ENCODE measurements around the gene HIVEP2. TPM values are rescaled to one million over a fixed set of nuclear protein-coding genes. Genes with fewer than 3 reads are reported as not detected.

HIVEP2 gene
- total and polyA plus RNA-seq, 2 of the 4 experiments (the other 2 are of a cell fraction), result 4.3 to 11.3 TPM

GRCh38 chr6:142796571-142796970 is 148.4 kb downstream of the HIVEP2 start:
- H2AK9ac ChIP-seq (replicated peaks; ENCODE audit: low read depth, low read length, poor library complexity), result no peak overlapping the region
- no peak overlapping the region for H3K56ac ChIP-seq (ENCODE audit: extremely low read depth, insufficient read depth, low read length)
- H4K20me1 ChIP-seq (ENCODE audit: insufficient read depth, low read length), result no peaks in the 10 kb centered on the region; the same call in 1 of the 2 replicates
- no peak overlapping the region for H3K4me2 ChIP-seq (ENCODE audit: low read depth, low read length)
- H3K23ac ChIP-seq (ENCODE audit: low read depth, low read length), result no peak overlapping the region
- H4K91ac ChIP-seq (ENCODE audit: insufficient read depth, low read depth, low read length), result no peak overlapping the region
- no peaks in the 10 kb centered on the region for H3K27me3 ChIP-seq (ENCODE audit: control insufficient read depth, insufficient read depth, low read length)
- intact Hi-C loops (cut with micrococcal nuclease) (no loop called here), in situ Hi-C loops (cut with MboI; ENCODE audit: low sequenced_read_pairs) (no loop called here), dilution Hi-C loops (cut with HindIII; ENCODE audit: low sequenced_read_pairs, unreplicated experiment) (no loop called here)
- H3K4me3 ChIP-seq (ENCODE audit: insufficient read depth, low read depth, low read length), result no peak overlapping the region
- no TSS peak for BruUV-seq (replicated peaks)
- H2BK5ac ChIP-seq (ENCODE audit: low read depth, low read length, poor library complexity, severe bottlenecking), result peak overlapping the region; percentile 5
- no peak overlapping the region for H3K14ac ChIP-seq (replicated peaks; ENCODE audit: low read depth, low read length)
- no peak overlapping the region for H3K9ac ChIP-seq (ENCODE audit: low read depth, low read length)
- H2AK5ac ChIP-seq (ENCODE audit: low read depth, low read length), result no peak overlapping the region
- H4K5ac ChIP-seq (ENCODE audit: low read depth, low read length), result no peak overlapping the region
- H3K9me3 ChIP-seq (ENCODE audit: control insufficient read depth, insufficient read depth, low read length), result no peaks in the 10 kb centered on the region
- no peak overlapping the region for H2BK20ac ChIP-seq (ENCODE audit: low read depth, low read length)
- ChIA-PET POLR2A (ENCODE audit: unreplicated experiment) (no interaction called here), CTCF (no interaction called here)
- H3K27ac ChIP-seq (ENCODE audit: insufficient read depth, low read length), result no peak overlapping the region
- no peak overlapping the region; a peak in 1 of 4 replicates for H4K8ac ChIP-seq (ENCODE audit: low read depth in 2 of 2, low read length in 2 of 2)
- no peak for ATAC-seq (ENCODE audit: low read depth)
- H2BK120ac ChIP-seq (ENCODE audit: low read depth, low read length), result no peak overlapping the region
- DNase-seq, result peak; percentile 40
- H3K4me1 ChIP-seq (ENCODE audit: control insufficient read depth, insufficient read depth, low read length), result peaks cover 3% of the 10 kb centered on the region; the same call in 1 of the 2 replicates
- H3K36me3 ChIP-seq (ENCODE audit: control insufficient read depth, insufficient read depth, low read length), result no peaks in the 10 kb centered on the region
- no peak overlapping the region for H3K4ac ChIP-seq (ENCODE audit: low read depth, low read length)
- no peak overlapping the region for H2AFZ ChIP-seq (replicated peaks; ENCODE audit: low read length, poor library complexity)
- H2BK15ac ChIP-seq (ENCODE audit: low read depth, low read length), result no peak overlapping the region
- H3K18ac ChIP-seq (ENCODE audit: low read depth, low read length), result no peak overlapping the region
- TF ChIP-seq BHLHE40 (IDR thresholded peaks at IDR 0.05; ENCODE audit: low read depth, low read length) (no peak), CEBPB (IDR thresholded peaks at IDR 0.05; ENCODE audit: low read depth, low read length) (peak; percentile 66; the same call in 1 of the 2 replicates), SMC3 (IDR thresholded peaks at IDR 0.05; ENCODE audit: low read depth, low read length) (no peak), MAZ (IDR thresholded peaks at IDR 0.05; ENCODE audit: borderline replicate concordance, low read depth, low read length) (no peak), POLR2A (IDR thresholded peaks at IDR 0.05; ENCODE audit: low read depth, low read length) (no peak)
- 100% methylated on average over 1 of the region's 5 CpGs; no CpG with 5 or more reads in 1 of the 2 experiments for WGBS, 2 experiments (ENCODE audit: extremely low coverage in 2 of 2, insufficient read length in 1 of 2)
- peaks cover 3% of the 10 kb centered on the region; the same call in 1 of the 2 replicates for H3K9me1 ChIP-seq (ENCODE audit: insufficient read depth, low read length)
- peaks cover 34 to 43% of the 10 kb centered on the region in 2 experiments for H3K79me1 ChIP-seq (ENCODE audit: low read depth in 1 of 2, low read length in 2 of 2)
